HEK293 (cell line): ENCODE measurements around the gene CDH1.

ENCODE experiments used
- CTCF ChIA-PET: fragments of 350-600 bp; formaldehyde crosslinking; extraction: SDS; loops from one replicate; lab custom pipeline; 2021; ENCODE audit warnings: antibody characterized with exemption; lab: Yijun Ruan, JAX
- POLR2A ChIA-PET: fragments of 300-600 bp; formaldehyde crosslinking; extraction: SDS; loops from one replicate; lab custom pipeline; 2020; ENCODE audit warnings: antibody characterized with exemption, inconsistent platforms; lab: Yijun Ruan, JAX
- H3K27ac ChIP-seq: fragments of 200-500 bp; sonication (Bioruptor generic); 2 replicates; pipeline ENCODE4 v1.5.1; 2014; ENCODE audit warnings: low read depth, low read length, control low read depth, inconsistent platforms; ENCODE audit errors: extremely low read depth
- H3K36me3 ChIP-seq, 2 experiments: fragments of 200-500 bp in 1 of 2; sonication (Bioruptor generic) in 1 of 2; 1 replicate in 1 of 2; 2 replicates in 1 of 2; pipeline ENCODE4 v1.5.1; 2014 to 2017; ENCODE audit warnings: inconsistent platforms in 2 of 2, low read length in 2 of 2; ENCODE audit not compliant: control insufficient read depth in 2 of 2, insufficient read depth in 1 of 2
- H3K4me1 ChIP-seq: fragments of 200-500 bp; sonication (Bioruptor generic); 2 replicates; pipeline ENCODE4 v1.5.1; 2014; ENCODE audit warnings: mild to moderate bottlenecking, low read length, inconsistent platforms; ENCODE audit not compliant: control insufficient read depth, insufficient read depth
- H3K4me3 ChIP-seq: 2 replicates; pipeline ENCODE4 v1.5.1; 2011; ENCODE audit warnings: low read depth, mild to moderate bottlenecking, control low read depth, low read length, moderate library complexity
- H3K9me3 ChIP-seq: fragments of 200-500 bp; sonication (Bioruptor generic); 2 replicates; pipeline ENCODE4 v1.5.1; 2014; ENCODE audit warnings: low read depth, low read length, inconsistent platforms; ENCODE audit not compliant: control insufficient read depth, insufficient read depth
- KLF9 ChIP-seq: fragments of 450-650 bp; formaldehyde crosslinking; IDR thresholded peaks from 2 replicates; pipeline ENCODE4 v1.5.1; 2016; ENCODE audit warnings: missing biosample characterization, missing genetic modification characterization, low read depth
- SCRT1 ChIP-seq: fragments of 450-650 bp; formaldehyde crosslinking; IDR thresholded peaks from 2 replicates; pipeline ENCODE4 v1.5.1; 2016; ENCODE audit warnings: missing biosample characterization, missing genetic modification characterization, borderline replicate concordance
- YY2 ChIP-seq: fragments of 450-650 bp; formaldehyde crosslinking; IDR thresholded peaks from 2 replicates; pipeline ENCODE4 v1.5.1; 2016; ENCODE audit warnings: missing biosample characterization, missing genetic modification characterization
- ZBTB48 ChIP-seq: fragments of 450-650 bp; formaldehyde crosslinking; IDR thresholded peaks from 2 replicates; pipeline ENCODE4 v1.5.1; 2016; ENCODE audit warnings: missing biosample characterization, missing genetic modification characterization
- ZIC2 ChIP-seq: fragments of 450-650 bp; formaldehyde crosslinking; IDR thresholded peaks from 2 replicates; pipeline ENCODE4 v1.5.1; 2016; ENCODE audit warnings: missing biosample characterization, missing genetic modification characterization
- ZNF148 ChIP-seq: fragments of 450-650 bp; formaldehyde crosslinking; IDR thresholded peaks from 2 replicates; pipeline ENCODE4 v1.5.0; 2017; ENCODE audit warnings: missing biosample characterization, missing genetic modification characterization, borderline replicate concordance
- ZNF155 ChIP-seq: fragments of 450-650 bp; formaldehyde crosslinking; IDR thresholded peaks from 2 replicates; pipeline ENCODE4 v1.5.1; 2016; ENCODE audit warnings: missing biosample characterization, missing genetic modification characterization
- ZNF16 ChIP-seq: fragments of 450-650 bp; formaldehyde crosslinking; IDR thresholded peaks from 2 replicates; pipeline ENCODE4 v1.5.1; 2016; ENCODE audit warnings: low read depth, missing biosample characterization, missing genetic modification characterization
- ZNF214 ChIP-seq: fragments of 450-650 bp; formaldehyde crosslinking; IDR thresholded peaks from 2 replicates; pipeline ENCODE4 v1.5.1; 2017; ENCODE audit warnings: missing biosample characterization, mild to moderate bottlenecking, missing genetic modification characterization, borderline replicate concordance
- ZNF274 ChIP-seq, 2 experiments: fragments of 200-500 bp in 1 of 2; fragments of 450-650 bp in 1 of 2; sonication (Bioruptor generic) in 1 of 2; formaldehyde crosslinking in 1 of 2; IDR thresholded peaks; 2 replicates each; pipeline versions ENCODE4 v1.5.1 to v1.6.1; 2014 to 2016; ENCODE audit warnings: borderline replicate concordance in 1 of 2, inconsistent platforms in 1 of 2, low read length in 1 of 2, missing biosample characterization in 1 of 2, missing genetic modification characterization in 1 of 2
- ZNF280C ChIP-seq: fragments of 450-650 bp; formaldehyde crosslinking; IDR thresholded peaks from 2 replicates; pipeline ENCODE4 v1.5.1; 2016; ENCODE audit warnings: missing biosample characterization, missing genetic modification characterization
- ZNF350 ChIP-seq: fragments of 450-650 bp; formaldehyde crosslinking; IDR thresholded peaks from 2 replicates; pipeline ENCODE4 v1.5.0; 2017; ENCODE audit warnings: missing biosample characterization, mild to moderate bottlenecking, missing genetic modification characterization
- ZNF362 ChIP-seq: fragments of 450-650 bp; formaldehyde crosslinking; IDR thresholded peaks from 2 replicates; pipeline ENCODE4 v1.5.1; 2016; ENCODE audit warnings: missing biosample characterization, missing genetic modification characterization
- ZNF654 ChIP-seq: fragments of 450-650 bp; formaldehyde crosslinking; IDR thresholded peaks from 2 replicates; pipeline ENCODE4 v1.5.1; 2016; ENCODE audit warnings: low read depth, missing biosample characterization, missing genetic modification characterization
- ZNF792 ChIP-seq: fragments of 450-650 bp; formaldehyde crosslinking; IDR thresholded peaks from 2 replicates; pipeline ENCODE4 v1.5.1; 2016; ENCODE audit warnings: missing biosample characterization, missing genetic modification characterization
- TF ChIP-seq, protein P1 (sequence below): fragments of 450-650 bp; formaldehyde crosslinking; conservative IDR thresholded peaks from 2 replicates; pipeline ENCODE4 v1.5.1; 2016; ENCODE audit warnings: low read depth, missing biosample characterization, missing genetic modification characterization
- TF ChIP-seq, protein P2 (sequence below): sonication (generic); formaldehyde crosslinking; IDR thresholded peaks from 2 replicates; pipeline ENCODE4 v1.8.1; 2022; ENCODE audit warnings: mild to moderate bottlenecking, moderate library complexity, missing genetic modification reagents

Gene CDH1

GRCh38 chr16:68784721-68785120, 47.6 kb downstream of the CDH1 start:
- CTCF ChIA-PET = interaction anchor here (0.6 kb wide), 1 partner anchor 1480 kb away, joined by 6 read pairs; no protein-coding TSS in a partner anchor
- Histone ChIP-seq H3K9me3 (no peaks in the 10 kb centered on the region), H3K4me3 (no peak overlapping the region), H3K27ac (no peak overlapping the region), H3K4me1 (no peaks in the 10 kb centered on the region), H3K36me3 (no peaks in the 10 kb centered on the region)
- POLR2A ChIA-PET = no interaction called here
- no peak for TF ChIP-seq YY2 (tag by site-specific recombination)
- TF ChIP-seq ZBTB48 (tag by site-specific recombination) = no peak
- TF ChIP-seq ZNF280C = no peak
- TF ChIP-seq ZNF274 (IDR thresholded peaks at IDR 0.05; ENCODE audit: low read length) = no peak
- TF ChIP-seq ZNF274 (tag by site-specific recombination; IDR thresholded peaks at IDR 0.05; ENCODE audit: borderline replicate concordance) = no peak
- TF ChIP-seq, protein P1, sequence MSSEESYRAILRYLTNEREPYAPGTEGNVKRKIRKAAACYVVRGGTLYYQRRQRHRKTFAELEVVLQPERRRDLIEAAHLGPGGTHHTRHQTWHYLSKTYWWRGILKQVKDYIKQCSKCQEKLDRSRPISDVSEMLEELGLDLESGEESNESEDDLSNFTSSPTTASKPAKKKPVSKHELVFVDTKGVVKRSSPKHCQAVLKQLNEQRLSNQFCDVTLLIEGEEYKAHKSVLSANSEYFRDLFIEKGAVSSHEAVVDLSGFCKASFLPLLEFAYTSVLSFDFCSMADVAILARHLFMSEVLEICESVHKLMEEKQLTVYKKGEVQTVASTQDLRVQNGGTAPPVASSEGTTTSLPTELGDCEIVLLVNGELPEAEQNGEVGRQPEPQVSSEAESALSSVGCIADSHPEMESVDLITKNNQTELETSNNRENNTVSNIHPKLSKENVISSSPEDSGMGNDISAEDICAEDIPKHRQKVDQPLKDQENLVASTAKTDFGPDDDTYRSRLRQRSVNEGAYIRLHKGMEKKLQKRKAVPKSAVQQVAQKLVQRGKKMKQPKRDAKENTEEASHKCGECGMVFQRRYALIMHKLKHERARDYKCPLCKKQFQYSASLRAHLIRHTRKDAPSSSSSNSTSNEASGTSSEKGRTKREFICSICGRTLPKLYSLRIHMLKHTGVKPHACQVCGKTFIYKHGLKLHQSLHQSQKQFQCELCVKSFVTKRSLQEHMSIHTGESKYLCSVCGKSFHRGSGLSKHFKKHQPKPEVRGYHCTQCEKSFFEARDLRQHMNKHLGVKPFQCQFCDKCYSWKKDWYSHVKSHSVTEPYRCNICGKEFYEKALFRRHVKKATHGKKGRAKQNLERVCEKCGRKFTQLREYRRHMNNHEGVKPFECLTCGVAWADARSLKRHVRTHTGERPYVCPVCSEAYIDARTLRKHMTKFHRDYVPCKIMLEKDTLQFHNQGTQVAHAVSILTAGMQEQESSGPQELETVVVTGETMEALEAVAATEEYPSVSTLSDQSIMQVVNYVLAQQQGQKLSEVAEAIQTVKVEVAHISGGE (tag by site-specific recombination) = no peak
- no peak for TF ChIP-seq ZNF654
- TF ChIP-seq ZNF350 (tag by site-specific recombination) = no peak

- no peak overlapping the region for H3K27ac ChIP-seq
- no peak overlapping the region for H3K4me3 ChIP-seq
- no peaks in the 10 kb centered on the region for H3K36me3 ChIP-seq
- H3K9me3 ChIP-seq = no peaks in the 10 kb centered on the region
- POLR2A ChIA-PET = interaction anchor here (0.5 kb wide), 1 partner anchor 419 kb away, joined by 3 read pairs; no protein-coding TSS in a partner anchor
- no peaks in the 10 kb centered on the region for H3K4me1 ChIP-seq
- TF ChIP-seq SCRT1 (tag by site-specific recombination) = 0 out of 2 replicates have a peak, but pooled peaks have one; percentile 18
- no peak for TF ChIP-seq ZNF792 (tag by site-specific recombination)
- CTCF ChIA-PET = no interaction called here
Observed at GRCh38 chr16:68785715-68786114, 48.6 kb downstream of the CDH1 start.

- Histone ChIP-seq H3K4me3 (no peak overlapping the region), H3K27ac (no peak overlapping the region), H3K4me1 (no peaks in the 10 kb centered on the region), H3K9me3 (no peaks in the 10 kb centered on the region), H3K36me3 (no peaks in the 10 kb centered on the region)
- ChIA-PET CTCF (no interaction called here), POLR2A (interaction anchor here (0.5 kb wide), 1 partner anchor 319 kb away, joined by 5 read pairs; the partner anchor contains the start of gene HAS3)
- no peak for TF ChIP-seq ZNF362
- TF ChIP-seq ZIC2 (tag by site-specific recombination) = no peak
- no peak for TF ChIP-seq ZNF214 (tag by site-specific recombination)
- TF ChIP-seq ZNF148 = no peak
- TF ChIP-seq ZNF155 (tag by site-specific recombination) = no peak
- no peak for TF ChIP-seq ZNF16 (tag by site-specific recombination)
- TF ChIP-seq, protein P2, sequence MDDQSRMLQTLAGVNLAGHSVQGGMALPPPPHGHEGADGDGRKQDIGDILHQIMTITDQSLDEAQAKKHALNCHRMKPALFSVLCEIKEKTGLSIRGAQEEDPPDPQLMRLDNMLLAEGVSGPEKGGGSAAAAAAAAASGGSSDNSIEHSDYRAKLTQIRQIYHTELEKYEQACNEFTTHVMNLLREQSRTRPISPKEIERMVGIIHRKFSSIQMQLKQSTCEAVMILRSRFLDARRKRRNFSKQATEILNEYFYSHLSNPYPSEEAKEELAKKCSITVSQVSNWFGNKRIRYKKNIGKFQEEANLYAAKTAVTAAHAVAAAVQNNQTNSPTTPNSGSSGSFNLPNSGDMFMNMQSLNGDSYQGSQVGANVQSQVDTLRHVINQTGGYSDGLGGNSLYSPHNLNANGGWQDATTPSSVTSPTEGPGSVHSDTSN (CRISPR knock-in tag) = no peak
- TF ChIP-seq KLF9 (tag by site-specific recombination) = no peak
- TF ChIP-seq, all 188 proteins: peak for 0
Observed at GRCh38 chr16:68786685-68787418, 49.8 kb downstream of the CDH1 start.
